Spinal cord (tissue), 10 donors: ENCODE measurements around the gene FH. TPM values are rescaled to one million over a fixed set of nuclear protein-coding genes. Genes with fewer than 3 reads are reported as not detected.

ENCODE experiments used
- DNase-seq, 6 donors: peaks; one replicate each; pipeline versions ENCODE4 v3.0.0 to v3.0.0-alpha.2; 2013 to 2015; ENCODE audit warnings: low spot score in 6 of 6, low read depth in 4 of 6
- H3K27ac ChIP-seq: one replicate; pipeline ENCODE4 v1.5.1; 2013; ENCODE audit warnings: low read depth, low read length, control low read depth
- H3K27me3 ChIP-seq: one replicate; pipeline ENCODE4 v1.6.1; 2013; ENCODE audit warnings: low read length; ENCODE audit not compliant: control insufficient read depth, insufficient read depth
- H3K36me3 ChIP-seq: one replicate; pipeline ENCODE4 v1.6.1; 2013; ENCODE audit warnings: low read length; ENCODE audit not compliant: control insufficient read depth, insufficient read depth
- H3K4me1 ChIP-seq: one replicate; pipeline ENCODE4 v1.6.1; 2013; ENCODE audit warnings: low read length; ENCODE audit not compliant: control insufficient read depth, insufficient read depth
- H3K4me3 ChIP-seq: one replicate; pipeline ENCODE4 v1.5.1; 2013; ENCODE audit warnings: low read depth, low read length, control low read depth
- H3K9me3 ChIP-seq: one replicate; pipeline ENCODE4 v1.6.1; 2013; ENCODE audit warnings: low read length; ENCODE audit not compliant: control insufficient read depth, insufficient read depth
- WGBS: methylation state at CpG from one replicate; pipeline ENCODE4 v1.1.5; 2013; ENCODE audit warnings: missing lambda C conversion rate; ENCODE audit not compliant: insufficient coverage; 5-methylcytosine and 5-hydroxymethylcytosine counted together
- polyA plus RNA-seq, 2 donors: library from polyadenylated mRNA; unstranded; fragments of 120-200 nt; gene quantifications; one replicate each; pipeline ENCODE4 v1.2.1, GENCODE V29; 2013; ENCODE audit not compliant: insufficient read length in 2 of 2
- total RNA-seq, 2 donors: library from RNA; depleted of rRNA in 1 of 2; stranded (reverse); fragments of 120-200 nt in 1 of 2; fragments of >200 nt in 1 of 2; gene quantifications; one replicate each; pipeline versions ENCODE4 v1.2.3 to v1.2.4, GENCODE V29; 2013 to 2014
- donor health status: healthy.

Gene FH
- total and polyA plus RNA-seq, 4 donors, result 54.7 to 94.4 (median 71.3) TPM

DNA sequence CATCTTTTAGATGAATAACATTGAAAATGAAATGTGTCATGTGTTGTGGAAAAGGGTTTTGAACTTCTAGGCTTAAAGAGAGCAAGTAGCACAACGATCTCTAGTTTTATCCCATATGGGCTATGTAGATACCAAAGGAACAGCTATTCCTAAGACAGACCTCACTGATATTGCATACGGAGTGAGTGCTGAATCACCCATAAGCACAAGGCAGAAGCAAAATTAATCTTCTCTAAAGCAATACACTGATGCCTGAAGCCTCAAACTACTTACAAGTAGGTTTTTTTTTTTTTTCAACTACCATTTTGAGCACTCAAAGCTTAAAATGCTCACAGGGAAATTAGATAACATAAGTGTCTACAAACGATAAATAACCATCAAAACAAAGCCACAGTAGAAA lies 7.6 kb upstream of the FH start:
- no CpG with 5 or more reads among the region's 3 CpGs for WGBS
- Histone ChIP-seq H3K9me3 (no peaks in the 10 kb centered on the region), H3K4me3 (no peak overlapping the region), H3K27me3 (peaks cover 3% of the 10 kb centered on the region), H3K27ac (no peak overlapping the region), H3K36me3 (no peaks in the 10 kb centered on the region), H3K4me1 (no peaks in the 10 kb centered on the region)
- DNase-seq, result no peak

DNA sequence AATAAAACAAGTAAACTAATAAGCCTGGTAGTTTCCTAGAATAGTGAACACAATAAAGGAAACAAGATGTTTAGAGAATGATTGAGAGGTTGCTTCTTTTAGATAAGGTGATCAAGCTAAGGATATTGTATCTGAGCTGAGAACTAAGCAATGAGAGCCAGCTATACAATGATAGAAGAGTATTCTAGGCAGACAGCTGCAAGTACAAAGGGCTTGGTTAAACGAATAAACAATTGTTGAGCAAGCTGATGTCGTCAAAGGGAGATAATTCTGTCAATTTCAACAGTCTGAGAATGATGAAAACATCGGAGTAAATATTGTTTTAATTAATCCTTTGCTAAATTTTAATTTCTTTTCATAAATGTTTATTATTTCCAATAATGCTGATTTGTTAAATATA lies 5.5 kb upstream of the FH start:
- H3K36me3 ChIP-seq, result no peaks in the 10 kb centered on the region
- no CpG with 5 or more reads among the region's 3 CpGs for WGBS
- H3K9me3 ChIP-seq, result no peaks in the 10 kb centered on the region
- H3K27me3 ChIP-seq, result peaks cover 3% of the 10 kb centered on the region
- no peak overlapping the region for H3K4me3 ChIP-seq
- DNase-seq, result no peak
- H3K27ac ChIP-seq, result no peak overlapping the region
- H3K4me1 ChIP-seq, result no peaks in the 10 kb centered on the region

DNA sequence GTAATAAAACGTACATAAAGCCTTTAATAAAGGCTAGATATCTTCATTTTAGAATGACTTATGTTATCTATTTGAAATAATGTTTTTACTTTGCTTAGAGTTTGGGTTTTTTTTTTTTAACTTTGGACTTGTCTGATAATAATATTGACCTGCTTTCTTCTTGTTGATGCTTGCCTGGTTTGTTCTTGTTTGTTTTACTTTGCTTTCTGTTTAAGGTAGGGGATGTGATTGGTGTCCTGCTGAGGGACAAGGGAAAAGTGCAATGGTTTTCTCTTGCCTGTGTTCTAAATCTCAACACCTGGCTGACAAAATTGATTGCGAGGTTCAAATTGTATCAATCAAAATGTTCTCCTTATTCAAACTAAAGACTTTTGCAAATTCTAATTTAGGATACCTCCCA lies 2.2 kb upstream of the FH start:
- H3K4me1 ChIP-seq, result no peaks in the 10 kb centered on the region

DNA sequence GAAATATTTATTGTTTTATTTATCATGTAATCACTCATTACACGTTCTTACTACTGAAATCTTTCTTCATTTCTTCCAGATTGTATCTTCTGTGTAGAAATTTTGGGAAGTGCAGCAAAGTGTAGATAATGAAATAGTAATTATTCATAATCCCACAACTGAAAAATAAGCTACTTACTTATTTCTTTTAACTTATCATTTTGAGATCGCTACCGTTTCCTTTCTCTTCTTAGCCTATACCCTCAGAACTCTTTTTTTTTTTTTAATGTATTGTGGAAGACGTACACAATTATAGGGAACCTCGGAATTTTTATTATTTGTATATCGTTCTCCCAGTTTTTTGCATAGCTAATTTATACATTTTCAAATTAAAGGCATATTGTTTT lies 518 bp upstream of the FH start:
- no peak for DNase-seq
- H3K4me1 ChIP-seq, result no peaks in the 10 kb centered on the region
- WGBS, result no CpG with 5 or more reads among the region's 6 CpGs
- H3K27me3 ChIP-seq, result peaks cover 3% of the 10 kb centered on the region
- peak overlapping the region; percentile 74 for H3K27ac ChIP-seq
- H3K36me3 ChIP-seq, result no peaks in the 10 kb centered on the region
- no peaks in the 10 kb centered on the region for H3K9me3 ChIP-seq
- H3K4me3 ChIP-seq, result peak overlapping the region; percentile 36

More for the DNA sequence above, 2.2 kb upstream of the FH start:
- Histone ChIP-seq H3K9me3 (no peaks in the 10 kb centered on the region), H3K36me3 (no peaks in the 10 kb centered on the region), H3K4me3 (no peak overlapping the region), H3K27me3 (peaks cover 3% of the 10 kb centered on the region), H3K27ac (no peak overlapping the region)
- WGBS, result no CpG with 5 or more reads among the region's 2 CpGs
- DNase-seq, result no peak

DNA sequence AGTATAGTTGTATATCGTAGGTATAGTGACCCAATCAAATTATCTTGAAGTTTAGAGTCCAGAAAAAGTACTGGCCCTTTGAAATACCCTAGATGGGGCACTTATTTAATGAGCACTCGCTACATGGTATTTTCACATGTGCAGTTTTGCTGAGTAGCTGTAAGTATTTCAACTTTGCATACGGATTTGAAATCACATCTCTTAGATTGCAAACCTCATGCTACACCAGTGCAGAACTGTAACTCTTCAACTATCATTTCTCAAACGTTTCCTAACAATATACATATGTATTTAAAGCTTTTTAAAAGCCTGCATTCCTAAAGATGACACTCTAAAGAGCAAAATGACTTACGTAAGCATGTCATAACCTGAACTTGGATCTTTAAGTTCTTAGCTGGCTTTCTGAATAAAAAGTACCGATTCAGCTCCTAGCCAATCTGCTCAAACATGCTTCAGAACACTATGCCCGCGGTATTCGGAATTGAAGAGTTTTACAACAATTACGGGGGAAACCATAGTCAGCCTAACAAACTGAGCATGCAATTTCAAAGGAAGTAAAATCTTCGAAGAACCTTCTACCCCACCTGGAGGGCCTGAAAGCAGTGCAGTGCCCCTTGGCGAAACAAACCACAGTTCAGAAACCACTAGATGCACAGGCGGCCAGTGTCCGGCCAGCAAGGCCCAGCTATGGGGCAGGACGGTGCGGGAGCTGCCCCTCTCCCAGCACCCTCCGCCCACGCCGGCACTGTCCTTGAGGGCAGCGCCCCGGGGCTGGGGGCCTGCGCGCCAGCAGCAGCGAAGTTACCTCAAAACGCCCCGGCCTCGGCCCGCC lies 863 bp downstream of the FH start:
- H3K9me3 ChIP-seq, result no peaks in the 10 kb centered on the region
- peak overlapping the region; percentile 84 for H3K27ac ChIP-seq
- peak overlapping the region; percentile 36 for H3K4me3 ChIP-seq
- no peaks in the 10 kb centered on the region for H3K4me1 ChIP-seq
- H3K36me3 ChIP-seq, result no peaks in the 10 kb centered on the region
- DNase-seq, result peak in 2 of 6 donors; percentile 9 to 34
- H3K27me3 ChIP-seq, result peaks cover 3% of the 10 kb centered on the region
- WGBS, result 5% methylated on average over 26 of the region's 28 CpGs

DNA sequence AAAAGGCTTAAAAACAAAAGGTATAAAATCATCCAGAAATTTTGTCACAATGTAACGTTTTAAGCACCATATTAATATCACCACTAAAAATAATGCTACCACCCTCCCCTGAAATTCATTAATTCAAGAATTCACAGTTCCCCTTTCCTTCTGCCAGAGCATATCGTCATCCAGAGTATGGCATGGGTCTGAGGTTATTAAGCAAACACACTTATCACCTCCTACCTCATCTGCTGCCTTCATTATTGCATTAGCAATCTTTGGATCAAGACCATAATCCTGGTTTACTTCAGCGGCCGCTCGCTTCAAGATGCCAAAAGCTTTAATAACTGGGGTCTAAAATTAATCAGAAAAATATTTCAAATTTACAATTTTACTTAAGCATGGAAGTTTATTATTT lies 6.2 kb downstream of the FH start:
- no peak overlapping the region for H3K27ac ChIP-seq
- H3K36me3 ChIP-seq, result peaks cover 7% of the 10 kb centered on the region
- H3K4me1 ChIP-seq, result no peaks in the 10 kb centered on the region
- no peaks in the 10 kb centered on the region for H3K9me3 ChIP-seq
- H3K4me3 ChIP-seq, result no peak overlapping the region
- 69% methylated on average over 2 of the region's 5 CpGs for WGBS
- no peak for DNase-seq
- no peaks in the 10 kb centered on the region for H3K27me3 ChIP-seq

DNA sequence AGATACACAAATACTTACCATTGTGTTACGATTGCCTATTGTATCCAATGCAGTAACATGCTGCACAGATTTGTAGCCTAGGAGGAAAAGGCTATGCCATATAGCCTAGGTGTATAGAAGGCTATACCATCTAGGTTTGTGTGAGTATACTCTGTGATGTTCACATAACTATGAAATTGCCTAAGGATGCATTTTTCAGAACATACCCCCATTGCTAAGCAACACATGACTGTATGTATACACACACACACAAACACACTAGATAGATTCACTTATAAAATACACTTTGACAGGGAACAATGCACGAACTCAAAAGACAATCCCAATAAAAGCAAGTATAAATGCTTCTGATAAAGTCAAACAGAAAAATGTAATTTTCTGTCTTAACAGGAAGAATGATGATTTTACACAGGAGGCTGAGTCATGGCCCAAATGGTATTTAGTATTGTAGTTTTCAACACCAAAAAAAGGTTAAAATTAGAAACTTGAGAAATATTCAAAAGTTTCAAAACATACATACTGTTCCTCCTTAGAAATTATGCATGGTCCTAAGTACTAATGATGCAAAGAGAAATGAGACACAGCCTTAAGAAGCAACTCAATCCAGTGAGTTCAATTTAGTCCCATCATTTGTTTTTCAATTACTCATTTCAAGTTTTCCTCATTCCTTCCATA lies 12.2 kb downstream of the FH start:
- no CpG with 5 or more reads among the region's 2 CpGs for WGBS
- H3K27ac ChIP-seq, result no peak overlapping the region
- H3K4me3 ChIP-seq, result no peak overlapping the region
- peaks cover 20% of the 10 kb centered on the region for H3K36me3 ChIP-seq
- H3K27me3 ChIP-seq, result no peaks in the 10 kb centered on the region
- H3K9me3 ChIP-seq, result no peaks in the 10 kb centered on the region
- no peak for DNase-seq
- H3K4me1 ChIP-seq, result no peaks in the 10 kb centered on the region

DNA sequence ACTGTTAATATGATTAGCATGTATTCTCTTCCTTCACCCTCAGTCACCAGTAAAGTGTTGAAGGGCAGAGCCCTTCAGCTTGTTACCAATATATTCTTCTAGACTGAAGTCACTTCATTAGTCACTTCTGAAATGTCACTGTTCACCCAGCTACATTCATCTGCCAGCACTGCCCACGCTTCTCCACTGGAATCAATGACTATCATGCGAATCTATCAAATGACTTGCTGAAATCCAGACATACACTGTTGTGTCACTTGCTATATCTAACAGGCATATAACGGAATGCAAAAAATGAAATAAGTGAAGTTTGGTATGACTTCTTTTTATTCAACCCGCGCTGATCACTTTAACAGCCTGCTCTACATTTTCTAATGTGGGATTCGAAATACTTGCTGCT lies 16.1 kb downstream of the FH start:
- Histone ChIP-seq H3K4me1 (no peaks in the 10 kb centered on the region), H3K4me3 (no peak overlapping the region), H3K27ac (no peak overlapping the region), H3K36me3 (peaks cover 19% of the 10 kb centered on the region), H3K9me3 (no peaks in the 10 kb centered on the region), H3K27me3 (no peaks in the 10 kb centered on the region)
- no peak for DNase-seq
- 95% methylated on average over 5 of the region's 6 CpGs for WGBS

DNA sequence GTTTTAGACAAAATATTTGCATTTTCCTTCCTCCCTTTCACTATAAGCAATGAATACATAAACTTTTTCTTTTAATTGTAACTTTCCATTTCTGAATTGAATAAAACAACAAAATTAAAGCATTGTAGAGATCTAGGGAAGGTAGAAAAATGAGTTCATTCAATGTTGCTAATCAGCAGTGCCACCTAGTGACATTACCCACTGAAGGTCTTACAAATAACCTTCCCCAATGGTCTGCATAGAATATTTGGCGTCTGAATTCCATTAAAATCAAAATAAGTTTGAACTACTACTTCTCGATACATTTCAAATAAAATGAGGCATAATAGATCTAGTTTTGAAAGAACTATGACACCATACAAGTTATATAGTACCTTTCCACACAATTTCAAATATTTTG lies 19.6 kb downstream of the FH start:
- WGBS, result no CpG with 5 or more reads among the region's 2 CpGs
- no peaks in the 10 kb centered on the region for H3K27me3 ChIP-seq
- H3K9me3 ChIP-seq, result no peaks in the 10 kb centered on the region
- no peak overlapping the region for H3K4me3 ChIP-seq
- no peaks in the 10 kb centered on the region for H3K4me1 ChIP-seq
- peak; percentile 33 to 93 (median 58) for DNase-seq
- no peak overlapping the region for H3K27ac ChIP-seq
- H3K36me3 ChIP-seq, result peaks cover 20% of the 10 kb centered on the region

DNA sequence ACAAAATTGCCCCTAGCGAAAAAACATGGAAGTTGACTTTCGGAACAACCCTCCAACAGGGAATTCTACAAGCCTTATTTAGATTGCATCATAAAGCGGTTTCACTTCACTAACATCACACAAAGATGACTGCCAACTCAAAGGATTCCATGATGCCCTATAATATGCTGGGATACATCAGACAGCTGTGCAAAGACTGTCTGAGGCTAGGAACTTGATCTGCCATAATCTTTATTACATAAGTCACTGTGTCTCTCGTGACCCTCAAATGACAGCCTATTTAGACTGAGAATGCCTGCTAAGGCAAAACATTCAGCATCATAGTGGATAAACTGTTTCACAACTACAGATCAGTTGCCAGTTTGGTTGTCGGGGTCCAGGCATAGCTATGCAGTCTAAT lies 23.8 kb downstream of the FH start:
- Histone ChIP-seq H3K36me3 (peaks cover 12% of the 10 kb centered on the region), H3K27ac (no peak overlapping the region), H3K9me3 (no peaks in the 10 kb centered on the region), H3K4me3 (no peak overlapping the region), H3K27me3 (no peaks in the 10 kb centered on the region), H3K4me1 (no peaks in the 10 kb centered on the region)
- WGBS, result 84% methylated on average over 3 of the region's 5 CpGs
- DNase-seq, result peak in 1 of 6 donors; percentile 79
